ENCODE measurements around the gene GIGYF1.

The GIGYF1 gene

GRCh38 chr7:100686822-100687211, 7.2 kb downstream of the GIGYF1 start:
- in situ Hi-C loops (cut with MboI; ENCODE audit: low pct_unique_long_range_greater_than_20kb, low sequenced_read_pairs) = no loop called here
- no peak for DNase-seq

- no peak for DNase-seq
- in situ Hi-C loops (cut with MboI; ENCODE audit: low pct_unique_long_range_greater_than_20kb, low sequenced_read_pairs) = no loop called here
Measured at GRCh38 chr7:100686201-100686821, 7.7 kb downstream of the GIGYF1 start.

- no peak for DNase-seq
- in situ Hi-C loops (cut with MboI; ENCODE audit: low pct_unique_long_range_greater_than_20kb, low sequenced_read_pairs) = no loop called here
Measured at GRCh38 chr7:100685631-100686145, 8.4 kb downstream of the GIGYF1 start.

- in situ Hi-C loops (cut with MboI; ENCODE audit: low pct_unique_long_range_greater_than_20kb, low sequenced_read_pairs) = no loop called here
- DNase-seq = no peak
Measured at GRCh38 chr7:100685049-100685605, 8.9 kb downstream of the GIGYF1 start.

GRCh38 chr7:100684534-100685042, 9.5 kb downstream of the GIGYF1 start:
- in situ Hi-C loops (cut with MboI; ENCODE audit: low pct_unique_long_range_greater_than_20kb, low sequenced_read_pairs) = no loop called here
- DNase-seq = no peak

GRCh38 chr7:100683659-100684533, 10.2 kb downstream of the GIGYF1 start:
- in situ Hi-C loops (cut with MboI; ENCODE audit: low pct_unique_long_range_greater_than_20kb, low sequenced_read_pairs) = no loop called here
- DNase-seq = no peak

- no peak for DNase-seq
- in situ Hi-C loops (cut with MboI; ENCODE audit: low pct_unique_long_range_greater_than_20kb, low sequenced_read_pairs) = no loop called here
Measured at GRCh38 chr7:100682991-100683658, 10.9 kb downstream of the GIGYF1 start.

- in situ Hi-C loops (cut with MboI; ENCODE audit: low pct_unique_long_range_greater_than_20kb, low sequenced_read_pairs) = no loop called here
- no peak for DNase-seq
Measured at GRCh38 chr7:100682228-100682741, 11.8 kb downstream of the GIGYF1 start.

- no peak for DNase-seq
- in situ Hi-C loops (cut with MboI; ENCODE audit: low pct_unique_long_range_greater_than_20kb, low sequenced_read_pairs) = no loop called here
Measured at GRCh38 chr7:100681491-100682227, 12.4 kb downstream of the GIGYF1 start.

GRCh38 chr7:100680576-100681271, 13.3 kb downstream of the GIGYF1 start:
- in situ Hi-C loops (cut with MboI; ENCODE audit: low pct_unique_long_range_greater_than_20kb, low sequenced_read_pairs) = no loop called here
- no peak for DNase-seq

GRCh38 chr7:100679927-100680575, 14.0 kb downstream of the GIGYF1 start:
- no peak for DNase-seq
- in situ Hi-C loops (cut with MboI; ENCODE audit: low pct_unique_long_range_greater_than_20kb, low sequenced_read_pairs) = no loop called here

- no peak for DNase-seq
- in situ Hi-C loops (cut with MboI; ENCODE audit: low pct_unique_long_range_greater_than_20kb, low sequenced_read_pairs) = no loop called here
Measured at GRCh38 chr7:100679129-100679926, 14.7 kb downstream of the GIGYF1 start.

GRCh38 chr7:100678291-100678984, 15.6 kb downstream of the GIGYF1 start:
- in situ Hi-C loops (cut with MboI; ENCODE audit: low pct_unique_long_range_greater_than_20kb, low sequenced_read_pairs) = no loop called here
- no peak for DNase-seq

GRCh38 chr7:100677308-100678267, 16.5 kb downstream of the GIGYF1 start:
- in situ Hi-C loops (cut with MboI; ENCODE audit: low pct_unique_long_range_greater_than_20kb, low sequenced_read_pairs) = no loop called here
- no peak for DNase-seq

Data from KBM-7 (cell line).